ENCODE data around the gene MYADM.

Gene MYADM

DNA sequence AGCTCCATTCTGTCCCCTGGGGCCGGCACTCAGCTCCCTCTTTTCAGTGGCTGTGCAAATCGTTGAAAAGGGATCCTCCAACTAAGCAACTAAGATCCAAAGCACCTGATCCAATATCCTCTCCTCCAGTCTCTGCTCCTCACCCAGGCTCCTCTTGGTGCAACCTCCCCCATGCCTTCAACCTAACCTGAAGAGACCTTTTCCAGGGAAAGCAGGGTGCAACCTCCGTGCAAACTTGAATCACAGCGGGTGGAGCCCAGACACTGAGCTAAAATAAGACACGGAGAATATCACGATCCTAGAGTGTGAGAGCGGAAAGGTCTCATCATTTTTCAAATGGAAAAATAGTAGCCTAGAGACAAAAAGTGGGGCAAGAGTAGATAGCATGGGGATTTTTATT, 49.7 kb downstream of the MYADM start:
- DNase-seq = no peak
